T-helper 17 cell (primary cell): ENCODE measurements around the gene PRPS1L1. TPM values are rescaled to one million over a fixed set of nuclear protein-coding genes. Genes with fewer than 3 reads are reported as not detected.

ENCODE experiments used
- ATAC-seq: fragments of 150-1000 bp; cut with Tn5 transposase; 2 replicates; pipeline ENCODE4 v1.10.0; 2021; ENCODE audit warnings: mild to moderate bottlenecking, moderate library complexity
- DNase-seq, 3 donors: peaks; one replicate each; pipeline versions ENCODE4 v3.0.0 to v3.0.0-alpha.2; 2020 to 2021
- H3K9me3 ChIP-seq: one replicate; pipeline ENCODE4 v1.7.0; 2013; ENCODE audit warnings: low read length, mild to moderate bottlenecking; ENCODE audit not compliant: control insufficient read depth, poor library complexity, severe bottlenecking
- H3K27ac Mint-ChIP-seq: one replicate; pipeline ENCODE4 v1.8.0; 2022; ENCODE audit warnings: mild to moderate bottlenecking, moderate library complexity, mixed read lengths
- H3K27me3 Mint-ChIP-seq: one replicate; pipeline ENCODE4 v1.8.0; 2022; ENCODE audit warnings: mixed read lengths
- H3K36me3 Mint-ChIP-seq: one replicate; pipeline ENCODE4 v1.8.0; 2022; ENCODE audit warnings: low read depth, mixed read lengths
- H3K4me1 Mint-ChIP-seq: one replicate; pipeline ENCODE4 v1.8.0; 2022; ENCODE audit warnings: mild to moderate bottlenecking, mixed read lengths
- H3K4me3 Mint-ChIP-seq: one replicate; pipeline ENCODE4 v1.8.0; 2022; ENCODE audit warnings: mild to moderate bottlenecking, moderate library complexity, mixed read lengths
- total RNA-seq, 4 donors: library from RNA in 2 of 4; stranded (reverse) in 2 of 4; gene quantifications; one replicate each; pipeline ENCODE4 v1.2.3 and lab custom pipeline; 2022 to 2026

Gene PRPS1L1
- total RNA-seq, result not detected
- total RNA-seq (lab: John Stamatoyannopoulos, UW), result 0 reads per million in 2 donors

GRCh38 chr7:18027628-18028027 is at the start of gene PRPS1L1:
Gene PRPS1L1 (minus strand): TSS chr7:18027846.
- Mint-ChIP-seq H3K27ac (no peak within 1 kb of the TSS), H3K27me3 (peaks cover 16% of the 10 kb centered on the region), H3K4me3 (no peak within 1 kb of the TSS), H3K4me1 (no peaks in the 10 kb centered on the region), H3K36me3 (no peaks in the 10 kb centered on the region)
- no peaks in the 10 kb centered on the region for H3K9me3 ChIP-seq
- DNase-seq (no peak), ATAC-seq (no peak)

GRCh38 chr7:18076461-18076860 is 48.8 kb upstream of the PRPS1L1 start:
- DNase-seq, result no peak
- Mint-ChIP-seq H3K4me1 (no peaks in the 10 kb centered on the region), H3K27ac (no peak overlapping the region), H3K4me3 (no peak overlapping the region), H3K36me3 (peaks cover under 1% of the 10 kb centered on the region), H3K27me3 (peaks cover 6% of the 10 kb centered on the region)
- ATAC-seq, result no peak
- H3K9me3 ChIP-seq, result no peaks in the 10 kb centered on the region

GRCh38 chr7:18068745-18069144 is 41.1 kb upstream of the PRPS1L1 start:
- peaks cover 6% of the 10 kb centered on the region for H3K27me3 Mint-ChIP-seq
- H3K9me3 ChIP-seq, result no peaks in the 10 kb centered on the region
- H3K27ac Mint-ChIP-seq, result no peak overlapping the region
- DNase-seq (no peak), ATAC-seq (no peak)
- H3K4me3 Mint-ChIP-seq, result no peak overlapping the region
- no peaks in the 10 kb centered on the region for H3K4me1 Mint-ChIP-seq
- no peaks in the 10 kb centered on the region for H3K36me3 Mint-ChIP-seq

- no peak overlapping the region for H3K27ac Mint-ChIP-seq
- ATAC-seq (no peak), DNase-seq (no peak)
- no peak overlapping the region for H3K4me3 Mint-ChIP-seq
- H3K36me3 Mint-ChIP-seq, result no peaks in the 10 kb centered on the region
- no peaks in the 10 kb centered on the region for H3K9me3 ChIP-seq
- H3K4me1 Mint-ChIP-seq, result no peaks in the 10 kb centered on the region
- peaks cover 27% of the 10 kb centered on the region for H3K27me3 Mint-ChIP-seq
Observed at GRCh38 chr7:18064242-18064838, 36.7 kb upstream of the PRPS1L1 start.

GRCh38 chr7:18063149-18063901 is 35.7 kb upstream of the PRPS1L1 start:
- ATAC-seq (no peak), DNase-seq (no peak)
- Mint-ChIP-seq H3K27ac (no peak overlapping the region), H3K4me3 (no peak overlapping the region), H3K27me3 (peaks cover 27% of the 10 kb centered on the region), H3K36me3 (no peaks in the 10 kb centered on the region), H3K4me1 (no peaks in the 10 kb centered on the region)
- H3K9me3 ChIP-seq, result no peaks in the 10 kb centered on the region

GRCh38 chr7:18059171-18059570 is 31.5 kb upstream of the PRPS1L1 start:
- DNase-seq (no peak), ATAC-seq (no peak)
- no peak overlapping the region for H3K4me3 Mint-ChIP-seq
- no peaks in the 10 kb centered on the region for H3K36me3 Mint-ChIP-seq
- H3K27ac Mint-ChIP-seq, result no peak overlapping the region
- H3K4me1 Mint-ChIP-seq, result no peaks in the 10 kb centered on the region
- H3K9me3 ChIP-seq, result no peaks in the 10 kb centered on the region
- H3K27me3 Mint-ChIP-seq, result peaks cover 35% of the 10 kb centered on the region

GRCh38 chr7:18053941-18054340 is 26.3 kb upstream of the PRPS1L1 start:
- no peaks in the 10 kb centered on the region for H3K9me3 ChIP-seq
- Mint-ChIP-seq H3K4me3 (no peak overlapping the region), H3K27me3 (peaks cover 19% of the 10 kb centered on the region), H3K27ac (no peak overlapping the region), H3K36me3 (no peaks in the 10 kb centered on the region), H3K4me1 (no peaks in the 10 kb centered on the region)
- DNase-seq (no peak), ATAC-seq (no peak)

- ATAC-seq (no peak), DNase-seq (no peak)
- no peaks in the 10 kb centered on the region for H3K36me3 Mint-ChIP-seq
- H3K27me3 Mint-ChIP-seq, result peaks cover 19% of the 10 kb centered on the region
- no peaks in the 10 kb centered on the region for H3K9me3 ChIP-seq
- H3K27ac Mint-ChIP-seq, result no peak overlapping the region
- no peak overlapping the region for H3K4me3 Mint-ChIP-seq
- H3K4me1 Mint-ChIP-seq, result no peaks in the 10 kb centered on the region
Observed at GRCh38 chr7:18053177-18053928, 25.7 kb upstream of the PRPS1L1 start.

GRCh38 chr7:18049262-18049661 is 21.6 kb upstream of the PRPS1L1 start:
- no peaks in the 10 kb centered on the region for H3K4me1 Mint-ChIP-seq
- no peak overlapping the region for H3K27ac Mint-ChIP-seq
- H3K9me3 ChIP-seq, result no peaks in the 10 kb centered on the region
- no peaks in the 10 kb centered on the region for H3K36me3 Mint-ChIP-seq
- no peak overlapping the region for H3K4me3 Mint-ChIP-seq
- DNase-seq (no peak), ATAC-seq (no peak)
- peaks cover 4% of the 10 kb centered on the region for H3K27me3 Mint-ChIP-seq

- DNase-seq, result no peak
- H3K4me3 Mint-ChIP-seq, result no peak overlapping the region
- H3K4me1 Mint-ChIP-seq, result no peaks in the 10 kb centered on the region
- no peak overlapping the region for H3K27ac Mint-ChIP-seq
- no peaks in the 10 kb centered on the region for H3K36me3 Mint-ChIP-seq
- no peak for ATAC-seq
- no peaks in the 10 kb centered on the region for H3K9me3 ChIP-seq
- peaks cover 4% of the 10 kb centered on the region for H3K27me3 Mint-ChIP-seq
Observed at GRCh38 chr7:18046601-18047000, 19.0 kb upstream of the PRPS1L1 start.

GRCh38 chr7:18045171-18045570 is 17.5 kb upstream of the PRPS1L1 start:
- no peaks in the 10 kb centered on the region for H3K36me3 Mint-ChIP-seq
- no peak overlapping the region for H3K4me3 Mint-ChIP-seq
- no peaks in the 10 kb centered on the region for H3K4me1 Mint-ChIP-seq
- ATAC-seq, result no peak
- H3K9me3 ChIP-seq, result no peaks in the 10 kb centered on the region
- peaks cover 2% of the 10 kb centered on the region for H3K27me3 Mint-ChIP-seq
- H3K27ac Mint-ChIP-seq, result no peak overlapping the region
- DNase-seq, result no peak

- Mint-ChIP-seq H3K4me1 (no peaks in the 10 kb centered on the region), H3K36me3 (no peaks in the 10 kb centered on the region), H3K4me3 (no peak overlapping the region), H3K27ac (no peak overlapping the region), H3K27me3 (peaks cover 4% of the 10 kb centered on the region)
- DNase-seq (no peak), ATAC-seq (no peak)
- H3K9me3 ChIP-seq, result no peaks in the 10 kb centered on the region
Observed at GRCh38 chr7:18041191-18041590, 13.5 kb upstream of the PRPS1L1 start.

GRCh38 chr7:18040196-18040595 is 12.6 kb upstream of the PRPS1L1 start:
- ATAC-seq, result no peak
- Mint-ChIP-seq H3K36me3 (no peaks in the 10 kb centered on the region), H3K27ac (no peak overlapping the region), H3K27me3 (peaks cover 4% of the 10 kb centered on the region), H3K4me1 (no peaks in the 10 kb centered on the region), H3K4me3 (no peak overlapping the region)
- DNase-seq, result no peak
- H3K9me3 ChIP-seq, result no peaks in the 10 kb centered on the region
